GM10266 (cell line): ENCODE results near the gene EDIL3.

Experiments
- DNase-seq: peaks from one replicate; pipeline ENCODE4 v3.0.0; 2012; ENCODE audit errors: extremely low spot score
- TF ChIP-seq, protein P1 (sequence below): IDR thresholded peaks from 2 replicates; pipeline ENCODE4 v1.5.1; 2012; ENCODE audit warnings: mild to moderate bottlenecking, low read depth; ENCODE audit not compliant: control insufficient read depth, insufficient read depth; ENCODE audit errors: missing control alignments

Gene EDIL3

DNA sequence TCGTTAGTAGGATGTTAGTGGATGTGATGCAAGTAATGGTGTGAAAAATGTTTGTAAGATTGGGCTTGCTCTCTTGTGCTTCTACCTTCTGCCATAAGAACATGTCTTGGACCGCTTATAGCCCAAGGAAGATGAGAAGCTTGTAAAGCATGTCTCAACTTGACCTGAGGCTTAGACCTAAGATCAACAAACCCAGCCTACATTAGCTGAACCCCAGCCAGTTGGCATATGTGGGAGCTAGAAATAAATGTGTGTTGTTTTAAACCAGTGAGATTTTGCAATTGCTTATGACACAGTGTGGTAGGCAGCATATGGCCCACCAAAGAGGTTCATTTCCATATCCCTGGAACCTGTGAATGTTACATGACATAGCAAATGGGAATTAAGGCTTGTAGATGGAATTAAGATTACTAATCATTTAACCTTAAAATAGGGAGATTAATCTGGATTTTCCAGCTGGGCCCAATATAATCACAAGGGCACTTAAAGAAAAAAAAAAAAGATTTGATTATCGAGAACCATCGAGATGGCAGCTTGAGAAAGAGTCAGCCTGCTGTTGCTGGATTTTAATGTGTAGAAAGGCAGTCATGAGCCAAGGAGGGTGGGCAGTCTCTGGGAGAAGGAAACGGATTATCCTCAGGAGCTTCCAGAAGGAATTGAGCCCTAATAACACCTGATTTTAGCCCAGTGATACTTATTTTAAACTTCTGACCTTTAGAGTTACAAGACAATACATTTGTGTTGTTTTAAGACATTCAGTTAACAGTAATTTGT lies 27.3 kb upstream of the EDIL3 start:
- DNase-seq, result no peak
- TF ChIP-seq, protein P1, sequence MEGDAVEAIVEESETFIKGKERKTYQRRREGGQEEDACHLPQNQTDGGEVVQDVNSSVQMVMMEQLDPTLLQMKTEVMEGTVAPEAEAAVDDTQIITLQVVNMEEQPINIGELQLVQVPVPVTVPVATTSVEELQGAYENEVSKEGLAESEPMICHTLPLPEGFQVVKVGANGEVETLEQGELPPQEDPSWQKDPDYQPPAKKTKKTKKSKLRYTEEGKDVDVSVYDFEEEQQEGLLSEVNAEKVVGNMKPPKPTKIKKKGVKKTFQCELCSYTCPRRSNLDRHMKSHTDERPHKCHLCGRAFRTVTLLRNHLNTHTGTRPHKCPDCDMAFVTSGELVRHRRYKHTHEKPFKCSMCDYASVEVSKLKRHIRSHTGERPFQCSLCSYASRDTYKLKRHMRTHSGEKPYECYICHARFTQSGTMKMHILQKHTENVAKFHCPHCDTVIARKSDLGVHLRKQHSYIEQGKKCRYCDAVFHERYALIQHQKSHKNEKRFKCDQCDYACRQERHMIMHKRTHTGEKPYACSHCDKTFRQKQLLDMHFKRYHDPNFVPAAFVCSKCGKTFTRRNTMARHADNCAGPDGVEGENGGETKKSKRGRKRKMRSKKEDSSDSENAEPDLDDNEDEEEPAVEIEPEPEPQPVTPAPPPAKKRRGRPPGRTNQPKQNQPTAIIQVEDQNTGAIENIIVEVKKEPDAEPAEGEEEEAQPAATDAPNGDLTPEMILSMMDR, result no peak

DNA sequence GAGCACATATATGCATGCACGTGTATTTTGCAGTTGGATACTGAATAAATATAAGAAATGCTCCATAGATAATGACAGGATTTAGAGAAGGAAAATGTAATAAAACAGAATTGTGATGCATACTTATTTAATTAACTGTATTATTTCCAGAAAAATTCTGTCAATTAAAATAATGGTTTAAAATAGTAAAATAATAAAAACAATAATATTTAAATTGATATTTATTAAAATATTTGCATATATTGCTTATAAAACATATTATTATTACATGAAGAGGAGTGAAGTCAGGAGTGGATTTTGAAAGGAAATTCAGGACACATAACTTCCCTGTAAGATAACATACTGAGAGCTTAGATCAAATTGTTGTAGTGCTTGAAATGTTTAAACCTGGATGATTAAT lies 21.4 kb upstream of the EDIL3 start:
- DNase-seq, result no peak
- TF ChIP-seq, protein P1, result no peak

DNA sequence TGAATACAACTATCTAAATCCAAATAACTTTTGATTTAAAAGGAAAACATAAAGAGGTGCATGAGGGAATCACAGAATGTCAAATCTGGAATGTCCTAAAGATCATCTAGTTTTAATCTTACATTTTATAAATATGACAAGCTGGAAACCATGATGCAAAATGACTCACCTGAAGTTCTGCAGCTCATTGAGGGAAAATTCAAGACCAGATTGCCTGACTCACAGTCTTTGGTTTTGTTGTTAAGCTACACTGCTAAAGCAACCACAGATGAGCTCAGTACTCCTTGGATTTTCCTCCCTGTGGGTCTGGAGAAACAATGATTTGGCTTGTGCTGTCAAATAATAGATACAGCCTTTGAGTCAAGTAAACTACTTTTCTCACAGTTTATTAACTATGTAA lies 19.1 kb upstream of the EDIL3 start:
- TF ChIP-seq, protein P1, result no peak
- no peak for DNase-seq

DNA sequence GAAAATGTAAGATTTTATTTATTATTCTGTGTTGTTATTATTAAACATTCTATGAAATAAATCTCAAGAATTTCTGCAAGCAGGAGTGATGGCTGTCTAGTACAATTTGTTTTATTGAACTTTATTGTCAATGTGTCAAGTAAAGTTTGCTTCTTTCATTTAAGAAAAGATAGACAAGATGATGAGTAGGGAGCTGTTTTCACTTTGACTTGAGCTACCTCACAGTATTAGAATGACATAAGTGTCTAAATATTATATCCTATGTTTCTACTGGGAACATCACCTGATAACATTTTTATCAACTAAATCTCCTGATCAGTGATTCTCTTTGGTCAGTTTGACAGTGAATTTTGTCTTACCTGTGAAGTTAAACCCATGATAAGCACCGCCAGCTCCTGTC lies 12.7 kb upstream of the EDIL3 start:
- TF ChIP-seq, protein P1, result no peak
- no peak for DNase-seq

DNA sequence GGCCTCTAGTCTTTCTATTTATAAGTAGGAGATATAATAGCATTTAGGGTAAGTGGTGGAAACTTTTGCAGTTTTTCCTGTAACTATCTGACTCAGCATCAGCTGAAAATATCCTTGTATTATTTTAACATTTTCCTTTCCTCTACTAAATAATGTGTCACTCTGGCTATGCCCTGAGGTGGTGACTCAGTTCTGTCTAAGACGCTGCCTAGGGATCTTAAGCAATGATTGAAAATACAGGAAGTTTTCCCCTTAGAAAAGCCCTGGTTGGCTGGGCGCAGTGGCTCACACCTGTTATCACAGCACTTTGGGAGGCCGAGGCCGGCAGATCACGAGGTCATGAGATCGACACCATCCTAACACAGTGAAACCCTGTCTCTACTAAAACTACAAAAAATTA lies 9.3 kb upstream of the EDIL3 start:
- no peak for DNase-seq
- TF ChIP-seq, protein P1, result no peak

DNA sequence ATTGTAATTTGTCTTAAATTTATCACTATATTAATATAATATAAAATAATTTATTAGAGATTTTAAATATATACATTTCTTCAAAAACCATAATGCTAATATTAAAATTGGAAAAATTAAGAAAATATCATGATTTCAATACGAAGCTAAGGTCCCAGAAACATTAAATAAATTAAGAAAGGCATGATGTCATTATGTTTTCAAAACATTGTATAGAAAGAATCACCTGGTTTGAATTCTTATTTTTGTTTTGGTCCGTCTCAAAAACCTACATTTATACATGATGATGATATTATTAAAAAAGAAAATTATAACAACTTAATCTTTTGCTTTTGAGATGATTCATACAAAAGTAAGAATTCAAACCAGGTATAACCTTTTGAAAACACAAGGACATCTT lies 8.2 kb upstream of the EDIL3 start:
- no peak for DNase-seq
- TF ChIP-seq, protein P1, result no peak

DNA sequence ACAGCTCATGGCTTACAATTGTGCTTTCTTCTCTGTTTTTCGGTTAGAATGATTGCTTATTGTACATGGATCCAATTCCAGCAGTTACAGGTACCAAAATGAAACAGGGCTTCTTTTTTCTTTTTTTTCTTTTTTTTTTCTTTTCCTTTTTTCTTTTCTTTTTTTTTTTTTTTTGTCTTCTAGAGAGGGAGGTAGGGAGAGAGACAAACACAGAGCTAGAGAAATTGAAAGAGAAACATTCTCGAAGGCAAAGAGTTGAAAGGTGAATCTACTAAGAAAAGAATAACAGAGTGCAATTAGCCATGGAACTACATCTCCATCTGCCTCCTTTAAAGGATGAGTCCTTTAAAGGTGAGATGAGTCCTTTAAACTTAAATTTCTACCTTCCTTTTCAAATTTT lies 1.0 kb upstream of the EDIL3 start:
- DNase-seq, result no peak
- TF ChIP-seq, protein P1, result no peak
